Measurements from ENCODE around the gene TTLL10. TPM values are rescaled to one million over a fixed set of nuclear protein-coding genes. Genes with fewer than 3 reads are reported as not detected.
A peak's percentile ranks its signal among the peaks of the same experiment; 100 is the strongest.

Gene TTLL10
- total and polyA plus RNA-seq, 2 experiments from 2014 or later = not detected

DNA sequence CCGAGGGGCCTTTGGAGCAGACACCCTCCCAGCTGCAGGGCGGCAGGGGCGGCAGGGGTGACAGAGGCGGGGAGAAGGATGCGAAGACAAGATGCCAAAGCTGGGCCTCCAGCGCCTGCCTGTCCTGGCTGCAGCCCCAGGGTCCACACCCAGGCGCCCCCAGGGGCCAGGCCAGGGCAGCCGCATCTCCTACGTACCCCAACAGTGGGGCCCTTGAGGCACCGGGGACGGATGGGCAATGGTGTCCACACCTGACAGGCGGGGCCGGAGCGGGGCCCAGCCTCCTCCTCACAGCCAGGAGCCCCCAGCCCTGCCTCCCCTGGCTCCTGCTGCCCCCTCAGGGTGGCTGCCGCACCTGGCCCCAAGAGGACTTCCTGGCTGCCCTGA is 65.5 kb downstream of the TTLL10 start:
- no peak overlapping the region for H3K4me2 ChIP-seq (ENCODE audit: unreplicated experiment)
- H3K79me2 ChIP-seq (ENCODE audit: insufficient read depth) = peaks cover 4% of the 10 kb centered on the region; the same call in 1 of the 2 replicates
- in situ Hi-C loops (cut with MboI) = no loop called here
- no peaks in the 10 kb centered on the region for H3K36me3 ChIP-seq (ENCODE audit: low read depth)
- no peak overlapping the region for H3K27ac ChIP-seq
- H3F3A ChIP-seq (ENCODE audit: insufficient read depth) = no peaks in the 10 kb centered on the region
- H2AFZ ChIP-seq = no peak overlapping the region
- no peak for DNase-seq
- H4K20me1 ChIP-seq (ENCODE audit: insufficient read depth) = no peaks in the 10 kb centered on the region
- no peak overlapping the region for H3K9ac ChIP-seq
- H3K4me1 ChIP-seq (ENCODE audit: insufficient read depth) = no peaks in the 10 kb centered on the region
- TF ChIP-seq EZH2 (IDR thresholded peaks at IDR 0.05; ENCODE audit: insufficient read depth, poor library complexity, severe bottlenecking) = no peak
- no peak for TF ChIP-seq EZH2phosphoT487 (IDR thresholded peaks at IDR 0.05; ENCODE audit: insufficient read depth, low read depth)
- 34 to 36% methylated on average over 8 to 15 of the region's 15 CpGs for WGBS, 2 experiments (ENCODE audit: low coverage in 1 of 2, low lambda C conversion rate in 2 of 2, missing lambda C conversion rate in 2 of 2)
- no peak overlapping the region for H3K4me3 ChIP-seq
- no peaks in the 10 kb centered on the region for H3K27me3 ChIP-seq (replicated peaks; ENCODE audit: insufficient read depth)
- no peaks in the 10 kb centered on the region for H3K9me3 ChIP-seq (ENCODE audit: low read depth)
- no peaks in the 10 kb centered on the region for H3K9me2 ChIP-seq (ENCODE audit: insufficient read depth)

DNA sequence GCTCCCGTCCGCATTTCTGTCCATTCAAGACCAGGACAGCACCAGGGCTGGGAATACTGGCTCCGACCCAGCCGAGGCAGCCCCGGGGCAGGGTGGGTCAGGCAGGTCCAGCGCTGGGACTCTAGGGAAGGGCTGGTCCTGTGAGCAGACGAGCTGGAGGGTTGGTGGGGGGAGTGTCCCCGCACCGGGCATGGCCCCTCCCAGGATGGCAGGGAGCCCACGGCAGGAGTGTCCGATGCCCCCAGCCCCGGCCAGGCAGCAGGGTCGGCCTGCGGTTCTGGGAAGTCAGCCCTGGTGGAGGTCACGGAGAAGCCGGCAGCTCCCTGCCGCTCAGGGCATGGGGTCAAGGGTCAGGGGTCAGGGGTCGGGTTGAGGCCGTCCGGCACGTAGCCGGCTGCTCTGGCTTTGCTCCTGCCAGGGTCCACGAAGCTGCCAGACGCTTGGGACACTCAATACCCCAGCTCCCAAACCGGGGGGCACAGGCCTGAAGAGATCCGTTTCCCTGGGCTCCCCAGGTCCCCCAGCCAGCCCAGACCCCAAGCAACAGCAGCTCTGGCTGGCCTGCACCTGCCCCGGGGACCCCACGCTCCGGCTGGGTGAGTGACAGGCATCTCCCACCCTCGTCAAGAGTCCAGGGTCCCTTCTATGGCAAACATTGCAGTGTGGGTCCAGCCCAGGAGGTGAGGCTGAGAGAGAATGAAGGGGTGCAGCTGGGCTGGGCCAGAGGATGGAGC is 66.1 kb downstream of the TTLL10 start:
- Histone ChIP-seq H3K9me3 (ENCODE audit: low read depth) (no peaks in the 10 kb centered on the region), H3K4me1 (ENCODE audit: insufficient read depth) (no peaks in the 10 kb centered on the region), H3F3A (ENCODE audit: insufficient read depth) (no peaks in the 10 kb centered on the region), H4K20me1 (ENCODE audit: insufficient read depth) (no peaks in the 10 kb centered on the region), H3K36me3 (ENCODE audit: low read depth) (no peaks in the 10 kb centered on the region), H3K79me2 (ENCODE audit: insufficient read depth) (no peaks in the 10 kb centered on the region), H3K27me3 (replicated peaks; ENCODE audit: insufficient read depth) (no peaks in the 10 kb centered on the region), H3K27ac (no peak overlapping the region), H3K4me2 (ENCODE audit: unreplicated experiment) (no peak overlapping the region), H2AFZ (no peak overlapping the region), H3K4me3 (no peak overlapping the region), H3K9ac (no peak overlapping the region), H3K9me2 (ENCODE audit: insufficient read depth) (no peaks in the 10 kb centered on the region)
- WGBS, 2 experiments (ENCODE audit: low coverage in 1 of 2, low lambda C conversion rate in 2 of 2, missing lambda C conversion rate in 2 of 2) = 22 to 24% methylated on average over 20 to 29 of the region's 30 CpGs
- TF ChIP-seq EZH2phosphoT487 (IDR thresholded peaks at IDR 0.05; ENCODE audit: insufficient read depth, low read depth) (no peak), EZH2 (IDR thresholded peaks at IDR 0.05; ENCODE audit: insufficient read depth, poor library complexity, severe bottlenecking) (no peak)
- in situ Hi-C loops (cut with MboI) = no loop called here
- DNase-seq = peak; percentile 30

DNA sequence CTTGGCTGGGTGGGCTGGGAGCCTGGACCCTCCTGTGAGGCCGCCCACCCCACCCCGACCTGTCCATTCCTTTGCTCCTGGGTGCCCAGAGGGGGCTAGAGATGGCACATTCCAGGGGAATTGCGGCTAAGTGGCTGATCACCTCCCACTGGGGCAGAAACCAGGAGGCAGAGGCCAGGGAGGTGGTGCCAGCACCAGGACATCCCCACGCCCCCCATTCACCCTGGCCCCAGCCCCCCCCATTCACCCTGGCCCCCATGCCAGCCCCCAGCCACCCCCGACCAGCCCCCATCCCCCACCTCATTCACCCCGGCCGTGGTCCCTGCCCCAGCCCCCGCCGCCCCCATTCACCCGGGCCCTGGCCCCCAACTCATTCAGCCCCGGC is 66.7 kb downstream of the TTLL10 start:
- no peaks in the 10 kb centered on the region for H3F3A ChIP-seq (ENCODE audit: insufficient read depth)
- no peaks in the 10 kb centered on the region for H3K36me3 ChIP-seq (ENCODE audit: low read depth)
- H3K4me3 ChIP-seq = no peak overlapping the region
- in situ Hi-C loops (cut with MboI) = no loop called here
- no peaks in the 10 kb centered on the region for H3K27me3 ChIP-seq (replicated peaks; ENCODE audit: insufficient read depth)
- no peaks in the 10 kb centered on the region for H4K20me1 ChIP-seq (ENCODE audit: insufficient read depth)
- no peak overlapping the region for H3K27ac ChIP-seq
- no peaks in the 10 kb centered on the region for H3K9me2 ChIP-seq (ENCODE audit: insufficient read depth)
- no peak for DNase-seq
- WGBS, 2 experiments (ENCODE audit: low coverage in 1 of 2, low lambda C conversion rate in 2 of 2, missing lambda C conversion rate in 2 of 2) = 7 to 42% methylated on average over 2 to 11 of the region's 11 CpGs
- H3K4me2 ChIP-seq (ENCODE audit: unreplicated experiment) = no peak overlapping the region
- no peak overlapping the region for H3K9ac ChIP-seq
- H3K4me1 ChIP-seq (ENCODE audit: insufficient read depth) = no peaks in the 10 kb centered on the region
- TF ChIP-seq EZH2phosphoT487 (IDR thresholded peaks at IDR 0.05; ENCODE audit: insufficient read depth, low read depth) = no peak
- TF ChIP-seq EZH2 (IDR thresholded peaks at IDR 0.05; ENCODE audit: insufficient read depth, poor library complexity, severe bottlenecking) = no peak
- no peak overlapping the region for H2AFZ ChIP-seq
- no peaks in the 10 kb centered on the region for H3K9me3 ChIP-seq (ENCODE audit: low read depth)
- H3K79me2 ChIP-seq (ENCODE audit: insufficient read depth) = no peaks in the 10 kb centered on the region

DNA sequence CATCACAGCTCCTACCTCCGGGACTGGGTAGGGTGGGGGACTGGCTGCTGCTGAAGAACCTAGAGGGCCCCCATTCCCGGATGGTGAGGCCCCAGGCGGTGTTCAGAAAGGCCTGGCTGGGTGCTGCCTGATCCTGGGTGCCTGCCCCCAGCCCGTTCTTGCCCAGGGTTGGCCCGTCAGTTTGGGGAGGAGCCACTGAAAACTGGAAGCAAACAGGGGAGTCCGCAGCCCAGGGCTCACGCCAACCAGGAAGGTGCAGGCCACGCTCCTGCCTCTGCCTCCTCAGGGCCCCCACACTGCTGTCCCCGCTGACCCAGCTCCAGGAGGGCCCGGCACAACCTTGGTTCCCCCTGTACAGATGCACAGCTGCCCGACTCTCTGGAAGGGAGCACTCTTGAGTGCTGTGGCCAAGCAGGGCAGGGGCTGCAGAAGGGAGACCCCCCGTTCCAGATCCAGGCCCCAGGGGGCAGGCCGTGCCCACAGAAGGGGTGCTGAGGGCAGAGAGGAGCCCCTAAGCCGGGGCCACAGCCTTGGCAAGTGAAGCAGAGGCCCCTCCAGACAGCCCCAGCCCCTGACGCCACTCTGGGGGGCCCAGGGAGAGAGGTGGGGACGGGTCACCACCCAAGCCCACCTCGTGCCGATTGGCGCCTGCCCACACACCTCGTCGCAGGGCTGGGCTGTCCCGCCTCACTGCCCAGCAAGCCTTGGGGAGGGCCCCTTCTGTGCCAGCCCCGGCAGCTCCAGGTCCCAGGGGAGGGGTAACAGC is 67.3 kb downstream of the TTLL10 start:
- TF ChIP-seq EZH2phosphoT487 (IDR thresholded peaks at IDR 0.05; ENCODE audit: insufficient read depth, low read depth) = no peak
- TF ChIP-seq EZH2 (IDR thresholded peaks at IDR 0.05; ENCODE audit: insufficient read depth, poor library complexity, severe bottlenecking) = no peak
- DNase-seq = peak; percentile 38
- H3K9ac ChIP-seq = no peak overlapping the region
- no peaks in the 10 kb centered on the region for H3K9me2 ChIP-seq (ENCODE audit: insufficient read depth)
- in situ Hi-C loops (cut with MboI) = no loop called here
- H3K79me2 ChIP-seq (ENCODE audit: insufficient read depth) = no peaks in the 10 kb centered on the region
- H3F3A ChIP-seq (ENCODE audit: insufficient read depth) = no peaks in the 10 kb centered on the region
- no peaks in the 10 kb centered on the region for H4K20me1 ChIP-seq (ENCODE audit: insufficient read depth)
- no peak overlapping the region for H2AFZ ChIP-seq
- H3K36me3 ChIP-seq (ENCODE audit: low read depth) = no peaks in the 10 kb centered on the region
- no peak overlapping the region for H3K27ac ChIP-seq
- H3K4me3 ChIP-seq = no peak overlapping the region
- WGBS, 2 experiments (ENCODE audit: low coverage in 1 of 2, low lambda C conversion rate in 2 of 2, missing lambda C conversion rate in 2 of 2) = 39 to 56% methylated on average over 19 to 22 of the region's 23 CpGs
- H3K4me1 ChIP-seq (ENCODE audit: insufficient read depth) = no peaks in the 10 kb centered on the region
- no peaks in the 10 kb centered on the region for H3K27me3 ChIP-seq (replicated peaks; ENCODE audit: insufficient read depth)
- H3K9me3 ChIP-seq (ENCODE audit: low read depth) = no peaks in the 10 kb centered on the region
- H3K4me2 ChIP-seq (ENCODE audit: unreplicated experiment) = no peak overlapping the region

All from GM23248 (cell line).